ENCODE measurements around the gene HGS.

DNA sequence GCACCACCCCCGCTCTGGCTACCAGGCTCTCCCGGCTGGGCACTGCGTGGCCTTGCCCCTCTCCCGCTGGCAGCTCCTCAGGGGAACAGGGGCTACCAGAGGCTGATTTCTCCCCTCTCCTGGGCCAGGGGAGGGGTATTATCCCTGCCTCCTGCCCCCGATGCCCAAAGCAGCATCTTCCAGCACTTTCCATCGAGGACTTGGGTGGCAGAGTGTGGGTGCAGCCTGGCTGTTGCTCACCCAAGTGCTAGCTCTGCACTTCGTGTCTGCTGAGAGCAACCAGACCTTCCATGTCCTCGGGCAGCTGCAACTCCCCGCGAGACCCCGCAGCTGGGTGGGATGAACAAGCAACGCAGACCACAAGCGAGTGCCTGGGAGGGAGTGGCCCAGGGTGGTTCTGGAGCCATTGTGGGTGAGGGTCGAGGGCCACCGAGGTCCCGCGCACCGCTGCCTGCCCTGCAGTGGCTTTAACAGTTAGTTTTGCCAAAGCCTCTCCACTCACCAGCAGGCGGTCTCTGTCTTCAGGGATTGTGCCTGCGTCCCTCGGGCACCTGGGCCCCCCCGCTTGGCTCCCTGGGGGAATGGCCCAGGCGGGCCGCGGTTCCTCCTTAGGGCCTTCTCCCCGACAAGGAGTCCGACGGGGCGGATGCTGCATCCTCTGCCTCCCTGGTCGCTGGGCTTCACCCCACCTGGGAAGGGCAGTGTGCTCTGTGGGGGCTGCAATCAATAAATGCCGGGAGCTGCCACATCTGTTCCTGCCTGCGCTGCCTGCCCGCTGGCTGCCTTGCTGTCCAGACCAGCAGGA, 36.7 kb downstream of the HGS start:
- TF ChIP-seq POLR2A (IDR thresholded peaks at IDR 0.05; ENCODE audit: control extremely low read depth in 1 of 2, low read depth in 2 of 2, low read length in 2 of 2), result no peak
- TF ChIP-seq JUN (IDR thresholded peaks at IDR 0.05; ENCODE audit: low read depth, low read length), result no peak
- TF ChIP-seq ZNF274 (IDR thresholded peaks at IDR 0.05; ENCODE audit: borderline replicate concordance, extremely low read depth, low read length), result no peak
- no peak for TF ChIP-seq POLR2AphosphoS5 (IDR thresholded peaks at IDR 0.05; ENCODE audit: low read depth, low read length)
- TF ChIP-seq CTCF (IDR thresholded peaks at IDR 0.05; ENCODE audit: control extremely low read depth in 1 of 3, insufficient read depth in 1 of 3, low read depth in 1 of 3, low read length in 3 of 3), result no peak

Measured in H1 (cell line).